Cardiac muscle cell (in vitro differentiated cells and primary cell): ENCODE results near the gene SEH1L. TPM values are rescaled to one million over a fixed set of nuclear protein-coding genes. Genes with fewer than 3 reads are reported as not detected.

Source experiments
- DNase-seq, 2 donors: peaks; one replicate each; pipeline versions ENCODE4 v3.0.0 to v3.0.0-alpha.2; 2010 to 2017; ENCODE audit warnings: low read depth in 1 of 2, low spot score in 1 of 2
- H3K27ac ChIP-seq: fragments of 200-600 bp; sonication (generic); 2 replicates; pipeline ENCODE4 v1.5.1; 2016
- H3K27me3 ChIP-seq: fragments of 200-600 bp; sonication (generic); 2 replicates; pipeline ENCODE4 v1.6.0; 2016; ENCODE audit warnings: control low read depth
- H3K36me3 ChIP-seq: fragments of 200-600 bp; sonication (generic); 2 replicates; pipeline ENCODE4 v1.5.1; 2016; ENCODE audit warnings: control low read depth
- H3K4me1 ChIP-seq: fragments of 200-600 bp; sonication (generic); 2 replicates; pipeline ENCODE4 v1.8.1; 2017; ENCODE audit warnings: low read depth, mild to moderate bottlenecking, mixed run types
- H3K4me3 ChIP-seq: fragments of 200-600 bp; sonication (generic); 2 replicates; pipeline ENCODE4 v1.5.1; 2016; ENCODE audit warnings: mild to moderate bottlenecking
- H3K9me3 ChIP-seq: fragments of 200-600 bp; sonication (generic); 2 replicates; pipeline ENCODE4 v1.5.1; 2017; ENCODE audit warnings: low read depth, mild to moderate bottlenecking, control low read depth
- CTCF ChIP-seq: IDR thresholded peaks from 2 replicates; pipeline ENCODE4 v1.5.1; 2012; ENCODE audit warnings: low read depth, mild to moderate bottlenecking, low read length
- polyA plus RNA-seq: library from polyadenylated mRNA; unstranded; fragments of >200 nt; fragmentation: Nextera tagmentation; extraction: Ambion mirVana; gene quantifications from 2 replicates; pipeline ENCODE4 v1.2.1, GENCODE V29; 2016
- total RNA-seq: library from RNA; depleted of rRNA; stranded (reverse); fragments of >200 nt; gene quantifications from 2 replicates; pipeline ENCODE4 v1.2.3, GENCODE V29; 2016

The SEH1L gene
- total and polyA plus RNA-seq, 2 experiments from 2014 or later, result 20.9 to 30.0 TPM

GRCh38 chr18:12944709-12945108 is 3.1 kb upstream of the SEH1L start:
- no peak overlapping the region for H3K27ac ChIP-seq
- no peak overlapping the region for H3K4me3 ChIP-seq
- no peaks in the 10 kb centered on the region for H3K9me3 ChIP-seq
- peaks cover 7% of the 10 kb centered on the region for H3K4me1 ChIP-seq
- TF ChIP-seq CTCF, result no peak
- H3K36me3 ChIP-seq, result no peaks in the 10 kb centered on the region
- no peaks in the 10 kb centered on the region for H3K27me3 ChIP-seq
- DNase-seq, result peak in 1 of 2 donors; percentile 65

GRCh38 chr18:12946549-12947284 is 1.1 kb upstream of the SEH1L start:
- Histone ChIP-seq H3K4me3 (peak overlapping the region; percentile 40), H3K27me3 (no peaks in the 10 kb centered on the region), H3K27ac (peak overlapping the region; percentile 96), H3K9me3 (no peaks in the 10 kb centered on the region), H3K4me1 (peaks cover 7% of the 10 kb centered on the region), H3K36me3 (no peaks in the 10 kb centered on the region)
- no peak for TF ChIP-seq CTCF
- DNase-seq, result peak; percentile 69 to 98

GRCh38 chr18:12948050-12948804 is 416 bp downstream of the SEH1L start:
- peak overlapping the region; percentile 76 for H3K4me3 ChIP-seq
- H3K4me1 ChIP-seq, result peaks cover 7% of the 10 kb centered on the region
- H3K27ac ChIP-seq, result peak overlapping the region; percentile 95
- no peaks in the 10 kb centered on the region for H3K9me3 ChIP-seq
- H3K36me3 ChIP-seq, result no peaks in the 10 kb centered on the region
- peak; percentile 90 to 98 for DNase-seq
- no peak for TF ChIP-seq CTCF
- H3K27me3 ChIP-seq, result no peaks in the 10 kb centered on the region

- peaks cover 18% of the 10 kb centered on the region for H3K36me3 ChIP-seq
Observed at GRCh38 chr18:12958478-12958877, 10.7 kb downstream of the SEH1L start.

GRCh38 chr18:12960395-12960794 is 12.6 kb downstream of the SEH1L start:
- H3K4me3 ChIP-seq, result no peak overlapping the region
- H3K36me3 ChIP-seq, result peaks cover 26% of the 10 kb centered on the region
- H3K27me3 ChIP-seq, result no peaks in the 10 kb centered on the region

More at GRCh38 chr18:12958478-12958877, 10.7 kb downstream of the SEH1L start:
- Histone ChIP-seq H3K27ac (no peak overlapping the region), H3K4me3 (no peak overlapping the region), H3K9me3 (peaks cover 3% of the 10 kb centered on the region), H3K4me1 (no peaks in the 10 kb centered on the region), H3K27me3 (no peaks in the 10 kb centered on the region)
- no peak for TF ChIP-seq CTCF
- no peak for DNase-seq

More at GRCh38 chr18:12960395-12960794, 12.6 kb downstream of the SEH1L start:
- DNase-seq, result no peak
- no peak for TF ChIP-seq CTCF
- Histone ChIP-seq H3K4me1 (no peaks in the 10 kb centered on the region), H3K9me3 (peaks cover 3% of the 10 kb centered on the region), H3K27ac (no peak overlapping the region)
